ENCODE measurements around the gene THADA.

GRCh38 chr2:43508209-43508608, 87.6 kb downstream of the THADA start:
- no peak for TF ChIP-seq EP300 (IDR thresholded peaks at IDR 0.05)
- TF ChIP-seq CTCF (IDR thresholded peaks at IDR 0.05), result no peak
